Motor neuron (in vitro differentiated cells): ENCODE measurements around the gene GLDN. TPM values are rescaled to one million over a fixed set of nuclear protein-coding genes. Genes with fewer than 3 reads are reported as not detected.

Source experiments
- ATAC-seq, 8 experiments: fragments of 200-7000 bp; cut with Tn5 transposase; replicated peaks in 6 of 8; 2 replicates each; pipeline ENCODE4 v1.8.0; 2021; ENCODE audit warnings: mild to moderate bottlenecking in 8 of 8, moderate library complexity in 8 of 8
- H3K27ac ChIP-seq, 2 donors: fragments of 250-450 bp; sonication (Bioruptor Pico); 2 replicates each; pipeline ENCODE4 v1.9.0; 2021; ENCODE audit warnings: antibody characterized with exemption in 2 of 2, mild to moderate bottlenecking in 2 of 2, moderate library complexity in 1 of 2
- H3K4me1 ChIP-seq, 2 donors: fragments of 250-450 bp; sonication (Bioruptor Pico); replicated peaks in 1 of 2; 2 replicates each; pipeline ENCODE4 v1.6.1; 2021; ENCODE audit warnings: antibody characterized with exemption in 2 of 2, mild to moderate bottlenecking in 2 of 2, moderate library complexity in 1 of 2
- H3K4me3 ChIP-seq, 5 donors: fragments of 250-450 bp; sonication (Bioruptor Pico); 2 replicates each; pipeline ENCODE4 v1.9.0; 2021; ENCODE audit warnings: antibody characterized with exemption in 5 of 5, mild to moderate bottlenecking in 5 of 5, moderate library complexity in 4 of 5
- WGBS, 10 experiments: fragments of 450-650 bp; shearing (Covaris generic); methylation state at CpG; one replicate each; pipeline ENCODE4 v1.0.0; 2022; 5-methylcytosine and 5-hydroxymethylcytosine counted together
- in situ Hi-C, 9 experiments: fragments of 400-800 bp; cut with MboI; loops; one replicate each; pipeline ENCODE4 v1.15.0; 2021; ENCODE audit warnings: low sequenced_read_pairs in 9 of 9, low pct_unique_long_range_greater_than_20kb in 2 of 9; ENCODE audit not compliant: unreplicated experiment in 9 of 9
- total RNA-seq, 8 experiments: library from RNA; unstranded; fragments of 300-600 nt; gene quantifications; 2 replicates each; pipeline versions ENCODE4 v1.2.3 to v1.2.4, GENCODE V29; 2022

Gene GLDN
- total RNA-seq, 8 experiments from 2014 or later, result 0.20 to 17.0 (median 5.9) TPM

- peak in 4 of 8 experiments; percentile 14 to 44 (median 34) for ATAC-seq
- in situ Hi-C loops, result loop anchor here in 3 of 9 experiments (10.0 to 25.0 kb wide), 3 partner anchors 102 to 175 kb away; no protein-coding TSS in a partner anchor
- 47 to 100% (median 94%) methylated on average over 1 to 5 of the region's 10 CpGs; no CpG with 5 or more reads in 1 of the 10 experiments for WGBS, 10 experiments
- Histone ChIP-seq H3K4me1 (peaks cover 14 to 28% of the 10 kb centered on the region in 2 donors), H3K27ac (no peak overlapping the region), H3K4me3 (no peak overlapping the region)
Observed at GRCh38 chr15:51386960-51387698, 45.7 kb downstream of the GLDN start.

- Histone ChIP-seq H3K4me3 (no peak overlapping the region), H3K4me1 (peaks cover 14 to 28% of the 10 kb centered on the region in 2 donors), H3K27ac (peak overlapping the region in 1 of 2 donors; percentile 66)
- no peak for ATAC-seq
- WGBS, 10 experiments, result 14 to 100% (median 100%) methylated on average over 1 to 3 of the region's 3 CpGs; no CpG with 5 or more reads in 5 of the 10 experiments
- in situ Hi-C loops, result loop anchor here in 3 of 9 experiments (10.0 to 25.0 kb wide), 3 partner anchors 103 to 175 kb away; no protein-coding TSS in a partner anchor
Observed at GRCh38 chr15:51387699-51388041, 46.2 kb downstream of the GLDN start.

GRCh38 chr15:51388726-51389125, 47.3 kb downstream of the GLDN start:
- H3K4me1 ChIP-seq, result peaks cover 14 to 28% of the 10 kb centered on the region in 2 donors
- H3K4me3 ChIP-seq, result no peak overlapping the region
- no peak for ATAC-seq
- WGBS, 10 experiments, result 40 to 97% (median 88%) methylated on average over 1 to 7 of the region's 7 CpGs; no CpG with 5 or more reads in 3 of the 10 experiments
- peak overlapping the region; percentile 19 to 58 for H3K27ac ChIP-seq
- in situ Hi-C loops, result loop anchor here in 3 of 9 experiments (10.0 to 25.0 kb wide), 3 partner anchors 104 to 176 kb away; no protein-coding TSS in a partner anchor

- ATAC-seq, result peak in 3 of 8 experiments; percentile 13 to 71 (median 23)
- in situ Hi-C loops, result loop anchor here in 2 of 9 experiments (25.0 kb wide), 2 partner anchors 128 to 178 kb away; no protein-coding TSS in a partner anchor
- peaks cover 14 to 28% of the 10 kb centered on the region in 2 donors for H3K4me1 ChIP-seq
- H3K4me3 ChIP-seq, result no peak overlapping the region
- H3K27ac ChIP-seq, result no peak overlapping the region
- WGBS, 10 experiments, result 51 to 100% (median 79%) methylated on average over 1 to 5 of the region's 7 CpGs; no CpG with 5 or more reads in 1 of the 10 experiments
Observed at GRCh38 chr15:51390241-51390965, 48.9 kb downstream of the GLDN start.

- in situ Hi-C loops, result loop anchor here in 2 of 9 experiments (25.0 kb wide), 2 partner anchors 129 to 179 kb away; no protein-coding TSS in a partner anchor
- Histone ChIP-seq H3K27ac (peak overlapping the region in 1 of 2 donors; percentile 56), H3K4me1 (peaks cover 14 to 28% of the 10 kb centered on the region in 2 donors), H3K4me3 (no peak overlapping the region)
- 25 to 80% (median 48%) methylated on average over 1 to 5 of the region's 5 CpGs; no CpG with 5 or more reads in 2 of the 10 experiments for WGBS, 10 experiments
- peak in 2 of 8 experiments; percentile 15 to 43 for ATAC-seq
Observed at GRCh38 chr15:51390966-51391422, 49.5 kb downstream of the GLDN start.

GRCh38 chr15:51396921-51397320, 55.5 kb downstream of the GLDN start:
- no peak overlapping the region for H3K27ac ChIP-seq
- H3K4me1 ChIP-seq, result peaks cover 8 to 15% of the 10 kb centered on the region in 2 donors
- no peak overlapping the region for H3K4me3 ChIP-seq
- peak in 1 of 8 experiments; percentile 23 for ATAC-seq
- WGBS, 10 experiments, result 50 to 100% (median 83%) methylated on average over 1 of the region's 2 CpGs; no CpG with 5 or more reads in 6 of the 10 experiments
- in situ Hi-C loops, result loop anchor here in 2 of 9 experiments (25.0 kb wide), 2 partner anchors 135 to 185 kb away; no protein-coding TSS in a partner anchor

GRCh38 chr15:51398626-51399025, 57.2 kb downstream of the GLDN start:
- in situ Hi-C loops, result loop anchor here in 2 of 9 experiments (25.0 kb wide), 2 partner anchors 136 to 186 kb away; no protein-coding TSS in a partner anchor
- peak in 5 of 8 experiments; percentile 45 to 81 (median 69) for ATAC-seq
- Histone ChIP-seq H3K4me1 (peaks cover 8 to 15% of the 10 kb centered on the region in 2 donors), H3K27ac (peak overlapping the region in 1 of 2 donors; percentile 1), H3K4me3 (no peak overlapping the region)
- 15 to 60% (median 31%) methylated on average over 1 to 8 of the region's 9 CpGs; no CpG with 5 or more reads in 6 of the 10 experiments for whole genome bisulfite sequencing, 10 experiments

GRCh38 chr15:51401051-51401780, 59.8 kb downstream of the GLDN start:
- Histone ChIP-seq H3K4me3 (no peak overlapping the region), H3K4me1 (peaks cover 18% of the 10 kb centered on the region in 2 donors), H3K27ac (no peak overlapping the region)
- in situ Hi-C loops, result no loop called here
- 0 to 97% (median 76%) methylated on average over 1 to 6 of the region's 7 CpGs; no CpG with 5 or more reads in 2 of the 10 experiments for WGBS, 10 experiments
- no peak for ATAC-seq

- WGBS, 10 experiments, result 29 to 100% (median 53%) methylated on average over 1 to 4 of the region's 12 CpGs; no CpG with 5 or more reads in 4 of the 10 experiments
- Histone ChIP-seq H3K27ac (no peak overlapping the region), H3K4me3 (no peak overlapping the region), H3K4me1 (peaks cover 18% of the 10 kb centered on the region in 2 donors)
- in situ Hi-C loops, result no loop called here
- peak in 3 of 8 experiments; percentile 72 to 82 (median 78) for ATAC-seq
Observed at GRCh38 chr15:51401872-51402517, 60.5 kb downstream of the GLDN start.

- in situ Hi-C loops, result no loop called here
- H3K4me1 ChIP-seq, result peaks cover 15 to 18% of the 10 kb centered on the region in 2 donors
- H3K4me3 ChIP-seq, result no peak overlapping the region
- WGBS, 10 experiments, result 21 to 100% (median 74%) methylated on average over 1 to 8 of the region's 8 CpGs; no CpG with 5 or more reads in 1 of the 10 experiments
- ATAC-seq, result peak in 5 of 8 experiments; percentile 28 to 80 (median 45)
- H3K27ac ChIP-seq, result no peak overlapping the region
Observed at GRCh38 chr15:51403072-51403878, 61.8 kb downstream of the GLDN start.
